GM10248 (cell line): ENCODE results near the gene DUSP23.

Experiments used
- CTCF ChIA-PET: fragments of 300-600 bp; sonication (Branson Sonifier 250); formaldehyde crosslinking; extraction: SDS; loops from one replicate; lab custom pipeline; 2021; ENCODE audit warnings: antibody characterized with exemption; lab: Yijun Ruan, JAX
- POLR2A ChIA-PET: fragments of 350-650 bp; sonication (Branson Sonifier 250); formaldehyde crosslinking; extraction: SDS; loops from one replicate; lab custom pipeline; 2020; ENCODE audit warnings: antibody characterized with exemption; lab: Yijun Ruan, JAX
- DNase-seq: peaks from one replicate; pipeline ENCODE4 v3.0.0; 2012; ENCODE audit errors: extremely low spot score
- TF ChIP-seq, protein P1 (sequence below): IDR thresholded peaks from 2 replicates; pipeline ENCODE4 v1.5.1; 2012; ENCODE audit warnings: mild to moderate bottlenecking, low read depth; ENCODE audit errors: extremely low read depth, missing control alignments, control extremely low read depth

DUSP23 gene

DNA sequence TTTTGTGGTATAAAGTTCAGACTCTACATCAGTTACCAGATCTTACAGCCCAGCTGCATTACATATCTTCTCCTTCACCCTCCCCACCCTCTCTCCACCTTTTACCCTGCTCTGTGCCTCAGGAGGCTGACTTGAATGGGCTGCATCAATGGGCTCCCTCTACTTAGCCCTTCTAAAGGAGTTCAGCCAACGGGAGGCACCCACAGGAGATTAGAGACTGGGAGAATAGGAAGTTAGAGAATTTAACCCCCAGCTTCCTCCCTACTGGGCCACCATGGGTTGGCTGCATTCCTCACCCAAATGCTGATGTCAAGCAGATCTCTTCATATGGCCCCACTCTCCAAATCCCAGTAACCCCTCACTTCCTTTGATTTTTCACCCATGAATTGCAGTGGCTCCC, 17.1 kb upstream of the DUSP23 start:
- ChIA-PET POLR2A (no interaction called here), CTCF (interaction anchor here (1.4 kb wide), 1 partner anchor 11 kb away, joined by 4 read pairs; no protein-coding TSS in a partner anchor)
- no peak for DNase-seq
- TF ChIP-seq, protein P1, sequence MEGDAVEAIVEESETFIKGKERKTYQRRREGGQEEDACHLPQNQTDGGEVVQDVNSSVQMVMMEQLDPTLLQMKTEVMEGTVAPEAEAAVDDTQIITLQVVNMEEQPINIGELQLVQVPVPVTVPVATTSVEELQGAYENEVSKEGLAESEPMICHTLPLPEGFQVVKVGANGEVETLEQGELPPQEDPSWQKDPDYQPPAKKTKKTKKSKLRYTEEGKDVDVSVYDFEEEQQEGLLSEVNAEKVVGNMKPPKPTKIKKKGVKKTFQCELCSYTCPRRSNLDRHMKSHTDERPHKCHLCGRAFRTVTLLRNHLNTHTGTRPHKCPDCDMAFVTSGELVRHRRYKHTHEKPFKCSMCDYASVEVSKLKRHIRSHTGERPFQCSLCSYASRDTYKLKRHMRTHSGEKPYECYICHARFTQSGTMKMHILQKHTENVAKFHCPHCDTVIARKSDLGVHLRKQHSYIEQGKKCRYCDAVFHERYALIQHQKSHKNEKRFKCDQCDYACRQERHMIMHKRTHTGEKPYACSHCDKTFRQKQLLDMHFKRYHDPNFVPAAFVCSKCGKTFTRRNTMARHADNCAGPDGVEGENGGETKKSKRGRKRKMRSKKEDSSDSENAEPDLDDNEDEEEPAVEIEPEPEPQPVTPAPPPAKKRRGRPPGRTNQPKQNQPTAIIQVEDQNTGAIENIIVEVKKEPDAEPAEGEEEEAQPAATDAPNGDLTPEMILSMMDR = no peak

DNA sequence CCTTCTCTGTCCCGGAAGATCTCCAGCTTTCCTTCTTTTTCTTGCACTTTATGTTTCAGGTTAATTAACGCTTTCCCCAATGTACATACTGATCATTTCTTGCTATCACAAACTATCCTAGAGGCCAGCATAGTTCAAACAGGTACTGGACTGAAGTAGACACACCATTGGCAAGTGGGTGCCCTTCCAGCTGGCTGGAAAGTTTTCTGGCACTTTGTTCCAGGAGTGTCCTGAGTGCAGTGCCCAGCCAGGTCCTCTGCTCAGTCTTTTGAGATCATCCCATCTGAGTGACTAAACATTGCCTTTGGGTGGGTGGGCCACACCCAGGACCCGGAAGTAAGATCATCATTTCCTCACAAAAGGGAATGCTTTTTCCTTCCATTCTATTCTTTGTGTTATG, 15.0 kb upstream of the DUSP23 start:
- DNase-seq = no peak
- POLR2A ChIA-PET = no interaction called here
- CTCF ChIA-PET = interaction anchor here (1.4 kb wide), 1 partner anchor 33 kb away, joined by 4 read pairs; no protein-coding TSS in a partner anchor
- TF ChIP-seq, protein P1 = no peak

- POLR2A ChIA-PET = no interaction called here
- CTCF ChIA-PET = no interaction called here
- no peak for DNase-seq
- TF ChIP-seq, protein P1 = no peak
These were observed 9.5 kb upstream of the DUSP23 start for GRCh38 chr1:159771127-159771895.

DNA sequence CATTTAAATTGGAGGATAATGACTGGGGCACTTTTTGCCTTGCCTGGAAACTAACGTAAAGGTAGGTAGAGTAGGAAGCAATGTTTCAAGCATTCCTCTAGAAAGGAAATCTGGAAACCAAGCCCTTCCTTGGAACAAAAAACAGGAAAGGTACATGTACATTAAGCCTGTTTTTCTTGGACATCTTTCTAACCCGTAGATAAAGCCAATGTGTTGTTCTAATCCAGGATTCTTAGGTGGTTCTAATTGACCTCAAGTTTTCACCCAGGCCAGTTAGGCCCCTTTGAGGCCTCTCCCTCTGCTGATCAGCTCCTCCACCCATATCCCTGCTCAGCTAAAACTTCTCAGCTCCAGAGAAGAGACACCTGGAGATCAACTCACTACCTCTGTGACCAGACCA, 6.3 kb upstream of the DUSP23 start:
- DNase-seq = no peak
- TF ChIP-seq, protein P1 = no peak
- ChIA-PET POLR2A (no interaction called here), CTCF (interaction anchor here (1.0 to 2.3 kb wide), 3 partner anchors 25 to 233 kb away, joined by 3 to 7 read pairs (median 3); no protein-coding TSS in a partner anchor)

DNA sequence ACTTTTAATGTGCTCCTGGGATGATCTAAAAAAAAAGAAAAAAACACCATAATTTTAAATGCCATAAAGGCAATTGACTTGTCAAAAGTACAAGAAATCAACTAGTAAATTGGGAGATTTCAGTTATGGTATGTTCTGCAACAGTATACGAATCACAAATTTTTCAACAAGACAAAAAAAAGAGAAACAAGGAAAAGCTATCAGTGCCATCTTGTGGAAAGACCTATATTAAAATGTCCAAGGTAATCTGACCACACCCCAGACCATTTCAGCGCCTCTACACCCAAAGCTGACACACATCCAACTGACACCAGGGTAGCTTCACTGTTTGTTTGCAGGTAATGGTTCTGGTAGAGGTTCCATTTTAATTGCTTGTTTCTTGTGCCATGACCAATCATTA, 5.0 kb upstream of the DUSP23 start:
- ChIA-PET POLR2A (no interaction called here), CTCF (no interaction called here)
- no peak for DNase-seq
- TF ChIP-seq, protein P1 = no peak

- POLR2A ChIA-PET = no interaction called here
- CTCF ChIA-PET = interaction anchor here (0.8 to 2.7 kb wide), 7 partner anchors 8 to 114 kb away, joined by 3 to 13 read pairs (median 4); no protein-coding TSS in a partner anchor
- TF ChIP-seq, protein P1 = no peak
- DNase-seq = no peak
These were observed 2.5 kb upstream of the DUSP23 start for GRCh38 chr1:159778266-159778665.
